Lung (tissue), 12 donors: Measurements from ENCODE around the gene MUC2. TPM values are rescaled to one million over a fixed set of nuclear protein-coding genes. Genes with fewer than 3 reads are reported as not detected.

ENCODE experiments used
- ATAC-seq: fragments of 200-7000 bp; cut with Tn5 transposase; one replicate; pipeline ENCODE4 v1.9.1; 2020; ENCODE audit warnings: moderate number of reproducible peaks; ENCODE audit not compliant: insufficient read depth, low FRiP score
- DNase-seq, 3 donors: peaks; one replicate each; pipeline ENCODE4 v3.0.0-alpha.2; 2013 to 2017
- H3K27ac ChIP-seq, 2 donors: one replicate each; pipeline ENCODE4 v1.5.1; 2013; ENCODE audit warnings: mild to moderate bottlenecking in 2 of 2, moderate library complexity in 2 of 2, control low read depth in 1 of 2, inconsistent platforms in 1 of 2, low read depth in 1 of 2, low read length in 1 of 2
- H3K27me3 ChIP-seq, 3 donors: one replicate each; pipeline ENCODE4 v1.5.1; 2013; ENCODE audit warnings: low read length in 2 of 3; ENCODE audit not compliant: control insufficient read depth in 3 of 3, insufficient read depth in 3 of 3
- H3K36me3 ChIP-seq, 4 donors: one replicate each; pipeline ENCODE4 v1.5.1; 2013; ENCODE audit warnings: low read length in 4 of 4, mild to moderate bottlenecking in 1 of 4, moderate library complexity in 1 of 4; ENCODE audit not compliant: control insufficient read depth in 4 of 4, insufficient read depth in 4 of 4
- H3K4me1 ChIP-seq, 5 donors: one replicate each; pipeline ENCODE4 v1.5.1; 2013; ENCODE audit warnings: low read length in 5 of 5, mild to moderate bottlenecking in 2 of 5, moderate library complexity in 1 of 5; ENCODE audit not compliant: control insufficient read depth in 5 of 5, insufficient read depth in 5 of 5
- H3K4me3 ChIP-seq: one replicate; pipeline ENCODE4 v1.5.1; 2013; ENCODE audit warnings: mild to moderate bottlenecking, control low read depth, moderate library complexity
- H3K9ac ChIP-seq, 2 donors: one replicate each; pipeline ENCODE4 v1.5.1; 2013; ENCODE audit warnings: low read length in 2 of 2, control low read depth in 1 of 2; ENCODE audit not compliant: insufficient read depth in 1 of 2
- H3K9me3 ChIP-seq, 4 donors: one replicate each; pipeline ENCODE4 v1.5.1; 2013; ENCODE audit warnings: low read length in 3 of 4, mild to moderate bottlenecking in 1 of 4, moderate library complexity in 1 of 4; ENCODE audit not compliant: control insufficient read depth in 4 of 4, insufficient read depth in 3 of 4
- WGBS, 2 donors: extraction: QIAGEN DNeasy Blood & Tissue Kit; methylation state at CpG; one replicate each; pipeline ENCODE4 v1.1.7; 2013; 5-methylcytosine and 5-hydroxymethylcytosine counted together
- polyA plus RNA-seq, 2 donors: library from polyadenylated mRNA; stranded (reverse); fragments of 200-250 nt; gene quantifications; one replicate each; pipeline ENCODE4 v1.2.1, GENCODE V29; 2013
- total RNA-seq, 2 donors: library from RNA; depleted of rRNA in 1 of 2; stranded (reverse); fragments of >200 nt in 1 of 2; gene quantifications; one replicate each; pipeline ENCODE4 v1.2.1, GENCODE V29; 2014 to 2021
- TF ChIP-seq, protein P1 (sequence below): IDR thresholded peaks from 2 replicates; pipeline ENCODE4 v1.5.1; 2012; ENCODE audit warnings: mild to moderate bottlenecking; ENCODE audit errors: control extremely low read depth, extremely low read depth
- donor health status: control.
- donor health status: control.
- donor health status: Bipolar disorder and iron deficiency.
- donor health status: healthy.
- donor health status: DM: yes; HTN: yes; CAD: no.

The MUC2 gene
- total and polyA plus RNA-seq, 4 donors = 0.03 to 0.43 (median 0.30) TPM

DNA sequence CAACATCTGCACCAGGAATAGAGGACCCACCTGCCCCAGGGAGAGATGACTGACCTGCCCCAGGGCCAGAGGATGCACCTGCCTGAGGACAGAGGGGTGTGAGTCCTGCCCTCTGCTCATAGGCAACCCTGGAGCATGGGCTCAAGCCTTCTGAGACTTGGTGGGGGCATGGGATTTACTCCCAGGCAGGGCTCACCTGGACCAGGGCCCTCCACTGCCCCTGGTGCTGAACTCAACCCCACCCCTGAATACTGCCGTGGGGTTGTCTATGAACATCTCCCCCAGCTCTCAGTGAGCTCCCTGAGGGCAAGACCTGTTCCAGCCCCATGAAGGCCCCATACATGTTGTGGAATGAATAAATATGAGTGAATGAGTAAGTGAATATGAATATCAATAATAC lies 49.3 kb downstream of the MUC2 start:
- WGBS, 2 donors = 87 to 96% methylated on average over 1 of the region's 1 CpG
- peaks cover 0 to 8% (median 0%) of the 10 kb centered on the region in 3 donors for H3K27me3 ChIP-seq

More for the DNA sequence above, 49.3 kb downstream of the MUC2 start:
- no peak overlapping the region for H3K27ac ChIP-seq
- no peak for DNase-seq
- no peaks in the 10 kb centered on the region for H3K36me3 ChIP-seq
- no peak overlapping the region for H3K9ac ChIP-seq
- ATAC-seq = no peak
- H3K4me3 ChIP-seq = no peak overlapping the region
- TF ChIP-seq, protein P1, sequence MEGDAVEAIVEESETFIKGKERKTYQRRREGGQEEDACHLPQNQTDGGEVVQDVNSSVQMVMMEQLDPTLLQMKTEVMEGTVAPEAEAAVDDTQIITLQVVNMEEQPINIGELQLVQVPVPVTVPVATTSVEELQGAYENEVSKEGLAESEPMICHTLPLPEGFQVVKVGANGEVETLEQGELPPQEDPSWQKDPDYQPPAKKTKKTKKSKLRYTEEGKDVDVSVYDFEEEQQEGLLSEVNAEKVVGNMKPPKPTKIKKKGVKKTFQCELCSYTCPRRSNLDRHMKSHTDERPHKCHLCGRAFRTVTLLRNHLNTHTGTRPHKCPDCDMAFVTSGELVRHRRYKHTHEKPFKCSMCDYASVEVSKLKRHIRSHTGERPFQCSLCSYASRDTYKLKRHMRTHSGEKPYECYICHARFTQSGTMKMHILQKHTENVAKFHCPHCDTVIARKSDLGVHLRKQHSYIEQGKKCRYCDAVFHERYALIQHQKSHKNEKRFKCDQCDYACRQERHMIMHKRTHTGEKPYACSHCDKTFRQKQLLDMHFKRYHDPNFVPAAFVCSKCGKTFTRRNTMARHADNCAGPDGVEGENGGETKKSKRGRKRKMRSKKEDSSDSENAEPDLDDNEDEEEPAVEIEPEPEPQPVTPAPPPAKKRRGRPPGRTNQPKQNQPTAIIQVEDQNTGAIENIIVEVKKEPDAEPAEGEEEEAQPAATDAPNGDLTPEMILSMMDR = no peak
- no peaks in the 10 kb centered on the region for H3K4me1 ChIP-seq
- peaks cover 0 to 2% (median 0%) of the 10 kb centered on the region in 4 donors for H3K9me3 ChIP-seq

Other genes starting within 250 kb of the MUC2 start
- 10 to 100 TPM; 17.9 to 45.1 TPM for gene CRACR2B, start 247.0 kb upstream of the MUC2 start, total RNA-seq
- 10 to 100 TPM; 19.1 to 44.4 TPM for gene CRACR2B, start 247.0 kb upstream of the MUC2 start, polyA plus RNA-seq
- gene CD151, start 241.9 kb upstream of the MUC2 start, total RNA-seq = 100 to 1,000 TPM; 182 to 486 TPM
- gene CD151, start 241.9 kb upstream of the MUC2 start, polyA plus RNA-seq = 100 to 1,000 TPM; 313 to 556 TPM
- 100 to 1,000 TPM; 144 to 155 TPM for gene POLR2L, start 232.3 kb upstream of the MUC2 start, total RNA-seq
- 100 to 1,000 TPM; 179 to 183 TPM for gene POLR2L, start 232.3 kb upstream of the MUC2 start, polyA plus RNA-seq
- gene TSPAN4, start 232.0 kb upstream of the MUC2 start, total RNA-seq = 100 to 1,000 TPM in 1 of 2 donors, 10 to 100 TPM in 1; 68.3 to 135 TPM
- gene TSPAN4, start 232.0 kb upstream of the MUC2 start, polyA plus RNA-seq = 100 to 1,000 TPM; 133 to 197 TPM
- 10 to 100 TPM; 41.7 to 92.2 TPM for gene CHID1, start 164.1 kb upstream of the MUC2 start, total RNA-seq
- 10 to 100 TPM; 42.4 to 55.2 TPM for gene CHID1, start 164.1 kb upstream of the MUC2 start, polyA plus RNA-seq
- 10 to 100 TPM; 60.0 to 93.2 TPM for gene AP2A2, start 149.0 kb upstream of the MUC2 start, total RNA-seq
- gene AP2A2, start 149.0 kb upstream of the MUC2 start, polyA plus RNA-seq = 10 to 100 TPM; 33.8 to 48.8 TPM
- under 1 TPM in 1 of 2 donors, not detected in 1; 0.92 TPM for gene MUC6, start 38.2 kb upstream of the MUC2 start, total RNA-seq
- gene MUC6, start 38.2 kb upstream of the MUC2 start, polyA plus RNA-seq = under 1 TPM; 0.01 to 0.06 TPM
- under 1 TPM; 0.46 to 0.77 TPM for gene MUC5AC, start 83.1 kb downstream of the MUC2 start, total RNA-seq
- gene MUC5AC, start 83.1 kb downstream of the MUC2 start, polyA plus RNA-seq = 1 to 10 TPM; 1.2 to 1.3 TPM
- gene MUC5B, start 148.2 kb downstream of the MUC2 start, total RNA-seq = 100 to 1,000 TPM in 1 of 2 donors, 10 to 100 TPM in 1; 41.3 to 181 TPM
- gene MUC5B, start 148.2 kb downstream of the MUC2 start, polyA plus RNA-seq = 10 to 100 TPM in 1 of 2 donors, 1 to 10 TPM in 1; 5.6 to 15.0 TPM
- 10 to 100 TPM; 26.9 to 79.4 TPM for gene TOLLIP, start 234.8 kb downstream of the MUC2 start, total RNA-seq
- gene TOLLIP, start 234.8 kb downstream of the MUC2 start, polyA plus RNA-seq = 10 to 100 TPM; 39.2 to 47.7 TPM